Nephron (organoid): ENCODE data around the gene RPTOR.

ENCODE experiments used
- H3K27ac Mint-ChIP-seq, 3 experiments: 2 replicates each; pipeline ENCODE4 v1.8.0; 2020; ENCODE audit warnings: mixed read lengths in 3 of 3, mild to moderate bottlenecking in 2 of 3, moderate library complexity in 1 of 3
- H3K27me3 Mint-ChIP-seq: 2 replicates; pipeline ENCODE4 v1.8.0; 2021; ENCODE audit warnings: low read depth, mild to moderate bottlenecking, moderate library complexity, mixed read lengths
- H3K36me3 Mint-ChIP-seq: 2 replicates; pipeline ENCODE4 v1.8.0; 2020; ENCODE audit warnings: low read depth, mixed read lengths
- H3K4me1 Mint-ChIP-seq: 2 replicates; pipeline ENCODE4 v1.8.0; 2020; ENCODE audit warnings: mixed read lengths
- H3K4me3 Mint-ChIP-seq, 3 experiments: 2 replicates each; pipeline ENCODE4 v1.8.0; 2020; ENCODE audit warnings: mild to moderate bottlenecking in 3 of 3, mixed read lengths in 3 of 3, moderate library complexity in 2 of 3
- H3K9me3 Mint-ChIP-seq: 2 replicates; pipeline ENCODE4 v1.8.0; 2020; ENCODE audit warnings: mixed read lengths
- TF ChIP-seq, protein P1 (sequence below), 3 experiments: fragments of 200-600 bp; sonication (generic); IDR thresholded peaks; one replicate each; pipeline ENCODE4 v1.5.0; 2021; ENCODE audit warnings: antibody characterized with exemption in 3 of 3; ENCODE audit not compliant: unreplicated experiment in 3 of 3

Gene RPTOR

GRCh38 chr17:80499560-80499959, 45.1 kb upstream of the RPTOR start:
- TF ChIP-seq, protein P1, sequence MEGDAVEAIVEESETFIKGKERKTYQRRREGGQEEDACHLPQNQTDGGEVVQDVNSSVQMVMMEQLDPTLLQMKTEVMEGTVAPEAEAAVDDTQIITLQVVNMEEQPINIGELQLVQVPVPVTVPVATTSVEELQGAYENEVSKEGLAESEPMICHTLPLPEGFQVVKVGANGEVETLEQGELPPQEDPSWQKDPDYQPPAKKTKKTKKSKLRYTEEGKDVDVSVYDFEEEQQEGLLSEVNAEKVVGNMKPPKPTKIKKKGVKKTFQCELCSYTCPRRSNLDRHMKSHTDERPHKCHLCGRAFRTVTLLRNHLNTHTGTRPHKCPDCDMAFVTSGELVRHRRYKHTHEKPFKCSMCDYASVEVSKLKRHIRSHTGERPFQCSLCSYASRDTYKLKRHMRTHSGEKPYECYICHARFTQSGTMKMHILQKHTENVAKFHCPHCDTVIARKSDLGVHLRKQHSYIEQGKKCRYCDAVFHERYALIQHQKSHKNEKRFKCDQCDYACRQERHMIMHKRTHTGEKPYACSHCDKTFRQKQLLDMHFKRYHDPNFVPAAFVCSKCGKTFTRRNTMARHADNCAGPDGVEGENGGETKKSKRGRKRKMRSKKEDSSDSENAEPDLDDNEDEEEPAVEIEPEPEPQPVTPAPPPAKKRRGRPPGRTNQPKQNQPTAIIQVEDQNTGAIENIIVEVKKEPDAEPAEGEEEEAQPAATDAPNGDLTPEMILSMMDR (IDR thresholded peaks at IDR 0.05; ENCODE audit: unreplicated experiment in 3 of 3) = no peak
- H3K36me3 Mint-ChIP-seq = no peaks in the 10 kb centered on the region
- no peak overlapping the region for H3K4me3 Mint-ChIP-seq
- no peaks in the 10 kb centered on the region for H3K9me3 Mint-ChIP-seq
- H3K27ac Mint-ChIP-seq = peak overlapping the region in 2 of 3 experiments; percentile 2 to 13
- H3K4me1 Mint-ChIP-seq = peaks cover 24% of the 10 kb centered on the region
- peaks cover 48% of the 10 kb centered on the region for H3K27me3 Mint-ChIP-seq

DNA sequence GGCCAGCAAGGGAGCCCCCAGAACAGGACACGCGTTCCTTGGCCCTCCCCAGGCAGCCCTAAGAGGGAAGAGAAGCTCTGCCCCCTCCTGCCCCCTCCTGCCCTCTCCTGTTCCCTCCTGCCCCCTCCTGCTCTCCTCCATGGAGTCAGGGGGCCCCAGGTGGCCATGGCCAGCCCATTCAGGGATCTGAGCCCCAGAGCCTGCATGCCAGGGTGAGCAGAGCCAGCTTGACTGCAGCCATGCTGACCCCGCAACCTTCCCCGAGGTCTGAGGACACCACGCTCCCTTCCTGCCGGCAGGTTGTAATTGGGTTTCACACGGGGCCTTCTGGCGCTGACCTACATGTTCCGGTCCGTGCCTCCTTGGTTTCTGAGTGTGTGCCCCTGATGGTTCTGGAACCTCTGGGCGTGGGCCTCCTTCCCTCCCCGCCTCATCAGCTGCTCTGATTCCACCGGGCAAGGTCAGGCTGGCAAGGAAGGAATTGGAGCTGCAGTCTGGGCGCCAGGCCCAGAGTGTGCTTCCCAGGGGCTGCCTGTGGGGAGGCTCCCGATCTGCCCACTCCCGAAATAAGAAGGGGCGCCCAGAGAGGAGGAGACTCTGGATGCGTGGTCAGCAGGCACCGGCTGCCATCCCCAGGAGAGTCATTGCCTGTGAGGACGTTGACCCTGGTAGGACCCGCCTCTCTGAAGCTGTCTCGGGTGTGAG, 44.5 kb upstream of the RPTOR start:
- TF ChIP-seq, protein P1 (IDR thresholded peaks at IDR 0.05; ENCODE audit: unreplicated experiment in 3 of 3) = no peak
- no peak overlapping the region for H3K27ac Mint-ChIP-seq
- H3K27me3 Mint-ChIP-seq = peaks cover 50% of the 10 kb centered on the region

DNA sequence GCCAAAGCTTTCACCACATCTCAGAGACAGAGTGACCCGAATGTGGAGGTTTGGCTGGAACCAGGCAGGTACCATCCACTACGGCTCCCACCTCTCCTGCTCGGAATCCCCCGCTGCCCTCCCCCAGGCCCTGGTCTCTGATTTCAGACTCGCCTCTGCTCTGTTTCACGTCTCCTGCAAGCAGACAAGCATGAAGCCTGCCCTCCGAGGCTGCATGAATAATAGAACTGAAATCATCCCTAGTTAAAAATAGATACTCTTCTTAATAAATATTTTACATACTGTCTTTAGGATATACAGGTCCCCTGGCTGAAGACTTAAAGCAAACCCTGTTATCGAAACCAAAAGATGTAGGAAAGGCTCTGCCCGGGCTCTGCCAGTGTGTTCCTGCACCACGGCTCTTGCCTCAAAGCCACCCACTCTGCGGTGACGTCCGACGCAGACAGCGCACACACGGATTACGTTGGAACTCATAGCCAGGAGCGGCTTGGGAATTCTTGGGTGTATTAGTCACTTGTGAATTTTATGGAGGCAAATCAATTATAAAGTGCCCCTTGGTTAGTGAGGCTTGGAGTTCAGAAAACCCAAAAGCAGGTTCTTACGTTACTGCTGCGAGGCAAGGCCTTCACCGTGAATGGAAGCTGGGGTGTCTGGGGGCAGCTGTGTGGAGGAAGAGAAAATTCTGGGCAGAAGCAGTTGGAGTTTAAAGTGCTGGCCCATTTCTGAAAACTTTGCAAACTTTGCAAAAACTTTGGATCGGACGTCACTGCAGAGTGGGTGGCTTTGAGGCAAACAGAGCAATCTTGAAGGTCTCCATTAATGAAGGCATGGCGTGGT, 42.7 kb upstream of the RPTOR start:
- Mint-ChIP-seq H3K9me3 (no peaks in the 10 kb centered on the region), H3K4me1 (peaks cover 28% of the 10 kb centered on the region), H3K27ac (peak overlapping the region in 2 of 3 experiments; percentile 68 to 82), H3K4me3 (peak overlapping the region in 1 of 3 experiments; percentile 32), H3K36me3 (no peaks in the 10 kb centered on the region), H3K27me3 (peaks cover 52% of the 10 kb centered on the region)
- TF ChIP-seq, protein P1 (IDR thresholded peaks at IDR 0.05; ENCODE audit: unreplicated experiment in 3 of 3) = no peak

More for the DNA sequence above, 44.5 kb upstream of the RPTOR start:
- H3K9me3 Mint-ChIP-seq = no peaks in the 10 kb centered on the region
- no peak overlapping the region for H3K4me3 Mint-ChIP-seq
- no peaks in the 10 kb centered on the region for H3K36me3 Mint-ChIP-seq
- peaks cover 27% of the 10 kb centered on the region for H3K4me1 Mint-ChIP-seq

- H3K4me3 Mint-ChIP-seq = no peak overlapping the region
- TF ChIP-seq, protein P1 (IDR thresholded peaks at IDR 0.05; ENCODE audit: unreplicated experiment in 3 of 3) = no peak
- H3K27me3 Mint-ChIP-seq = peaks cover 53% of the 10 kb centered on the region
- H3K4me1 Mint-ChIP-seq = peaks cover 28% of the 10 kb centered on the region
- no peaks in the 10 kb centered on the region for H3K36me3 Mint-ChIP-seq
- no peaks in the 10 kb centered on the region for H3K9me3 Mint-ChIP-seq
- no peak overlapping the region for H3K27ac Mint-ChIP-seq
Measured at GRCh38 chr17:80502578-80502877, 42.1 kb upstream of the RPTOR start.

DNA sequence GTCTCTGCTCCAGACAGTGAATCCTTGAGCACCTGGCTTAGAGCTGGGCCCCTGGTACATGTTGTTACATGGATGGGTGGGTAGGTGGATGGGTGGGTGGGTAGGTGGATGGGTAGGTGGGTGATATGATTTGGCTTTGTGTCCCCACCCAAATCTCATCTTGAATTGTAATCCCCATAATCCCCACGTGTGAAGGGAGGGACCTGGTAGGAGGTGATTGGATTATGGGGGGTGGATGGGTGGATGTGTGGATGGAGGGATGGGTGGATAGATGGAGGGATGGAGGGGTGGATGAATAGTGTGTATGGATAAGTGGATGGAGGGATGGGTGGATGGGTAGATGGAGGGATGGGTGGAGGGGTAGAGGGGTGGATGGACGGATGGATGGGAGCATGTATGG, 41.6 kb upstream of the RPTOR start:
- Mint-ChIP-seq H3K27me3 (peaks cover 56% of the 10 kb centered on the region), H3K9me3 (no peaks in the 10 kb centered on the region), H3K27ac (no peak overlapping the region), H3K4me1 (peaks cover 24% of the 10 kb centered on the region), H3K4me3 (no peak overlapping the region), H3K36me3 (no peaks in the 10 kb centered on the region)
- TF ChIP-seq, protein P1 (IDR thresholded peaks at IDR 0.05; ENCODE audit: unreplicated experiment in 3 of 3) = no peak
